NCI-H1694 treated with DMSO at 0.1 percent for 48 hours (cell line): Measurements from ENCODE around the gene MYBPC1.

ENCODE experiments used
- DNase-seq: peaks from one replicate; lab custom pipeline; 2025; lab: John Stamatoyannopoulos, UW

The MYBPC1 gene

GRCh38 chr12:101694986-101695385 is 100.2 kb downstream of the MYBPC1 start:
- DNase-seq: no peak

DNA sequence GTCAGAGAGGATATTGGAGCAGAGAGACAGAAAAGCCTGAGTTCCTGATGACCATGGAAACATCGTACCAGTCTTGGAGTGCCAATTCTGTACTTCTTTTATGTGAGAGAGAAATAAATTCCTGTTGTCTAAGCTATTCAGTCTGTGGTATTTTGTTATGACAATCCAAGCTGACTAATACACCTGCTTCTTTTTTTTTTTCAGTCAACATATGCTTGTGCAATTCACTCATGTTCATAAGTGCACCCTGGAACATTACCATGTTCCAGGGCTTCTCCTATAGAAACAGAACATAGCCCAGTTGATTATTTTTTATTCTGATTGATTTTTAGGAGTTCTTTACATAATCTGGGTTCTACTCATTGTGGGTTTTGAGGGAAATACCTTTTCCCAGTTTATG is 100.9 kb downstream of the MYBPC1 start:
- no peak for DNase-seq

DNA sequence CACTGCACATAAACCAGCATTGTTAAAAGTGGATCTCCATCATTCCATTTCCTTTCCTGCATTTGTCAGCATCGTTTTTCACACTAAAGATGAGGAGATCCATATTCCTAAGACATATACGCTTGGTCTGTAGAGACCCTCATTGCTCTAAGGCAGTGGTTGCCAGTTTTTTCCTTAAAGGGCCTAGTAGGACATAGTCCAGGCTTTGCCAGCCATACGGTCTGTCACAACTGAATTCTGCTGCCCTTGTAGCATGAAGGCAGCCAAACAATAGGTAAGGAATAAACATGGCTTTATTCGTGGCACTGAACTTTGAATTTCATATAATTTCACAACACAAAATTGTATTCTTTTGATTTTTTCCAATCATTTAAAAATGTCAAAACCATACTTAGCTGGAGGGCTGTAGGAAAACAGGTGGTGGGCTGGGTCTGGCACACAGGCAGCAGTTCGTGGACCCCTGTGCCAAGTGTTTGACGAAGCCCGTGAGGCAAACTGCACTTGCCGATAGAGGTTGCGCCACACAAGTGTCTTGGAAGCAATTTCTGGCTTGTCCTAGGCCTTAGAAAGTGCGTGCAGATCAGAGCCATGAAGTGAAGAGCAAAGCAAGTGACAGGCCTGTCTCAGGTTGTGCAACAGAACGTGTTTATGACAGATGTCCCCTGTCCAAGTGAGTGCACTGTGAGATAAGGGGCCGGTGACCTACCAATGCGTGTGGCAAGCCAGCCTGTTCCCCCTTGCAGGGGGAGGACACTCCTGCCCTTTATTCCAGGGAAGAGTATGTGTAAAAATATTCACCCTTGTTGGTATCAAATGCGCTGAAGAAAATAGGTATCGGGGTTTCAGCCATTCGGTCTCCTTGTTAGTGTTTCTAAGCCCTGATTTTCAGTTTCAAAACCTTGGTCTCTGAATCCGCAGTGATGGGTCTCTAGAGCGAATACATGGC is 101.8 kb downstream of the MYBPC1 start:
- peak; percentile 45 for DNase-seq

GRCh38 chr12:101697197-101697929 is 102.6 kb downstream of the MYBPC1 start, which contains the start of gene CHPT1:
Gene CHPT1, plus strand, starts transcription at chr12:101697640. Its CDS starts 222 bp downstream, at chr12:101697862.
- peak; percentile 12 for DNase-seq

DNA sequence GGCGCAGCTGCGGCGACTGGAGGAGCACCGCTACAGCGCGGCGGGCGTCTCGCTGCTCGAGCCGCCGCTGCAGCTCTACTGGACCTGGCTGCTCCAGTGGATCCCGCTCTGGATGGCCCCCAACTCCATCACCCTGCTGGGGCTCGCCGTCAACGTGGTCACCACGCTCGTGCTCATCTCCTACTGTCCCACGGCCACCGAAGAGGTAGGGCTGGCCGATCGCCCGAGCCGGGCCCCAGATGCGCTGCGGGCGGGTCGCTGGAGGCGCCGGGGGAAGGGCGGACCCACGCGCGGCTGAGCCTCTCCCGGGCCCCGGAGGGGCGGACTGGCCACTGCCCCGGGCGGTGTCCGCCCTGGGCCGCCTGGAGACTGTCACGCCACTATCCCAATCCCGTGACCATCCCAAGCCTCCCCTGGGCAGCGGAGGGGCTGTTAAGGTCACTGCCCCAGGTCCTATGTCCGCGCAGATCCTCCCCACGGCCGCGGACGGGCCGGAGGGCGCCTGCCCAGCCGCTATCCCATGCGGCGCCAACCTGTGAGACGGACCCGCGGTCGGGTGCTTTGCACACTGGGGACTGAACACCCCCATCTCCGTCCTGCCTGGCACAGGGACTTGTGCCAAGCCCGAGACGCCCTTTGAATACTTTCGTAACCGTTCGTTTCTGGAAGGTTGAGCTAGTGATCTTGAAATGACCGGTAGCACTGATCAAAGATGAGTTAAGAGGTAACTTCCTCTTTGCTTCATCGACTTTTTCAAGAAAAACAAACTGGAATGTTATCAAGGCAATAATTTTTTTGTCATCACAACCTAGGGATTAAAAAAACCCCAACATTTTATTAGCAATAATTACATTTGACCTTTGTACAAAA is 103.4 kb downstream of the MYBPC1 start:
- no peak for DNase-seq

DNA sequence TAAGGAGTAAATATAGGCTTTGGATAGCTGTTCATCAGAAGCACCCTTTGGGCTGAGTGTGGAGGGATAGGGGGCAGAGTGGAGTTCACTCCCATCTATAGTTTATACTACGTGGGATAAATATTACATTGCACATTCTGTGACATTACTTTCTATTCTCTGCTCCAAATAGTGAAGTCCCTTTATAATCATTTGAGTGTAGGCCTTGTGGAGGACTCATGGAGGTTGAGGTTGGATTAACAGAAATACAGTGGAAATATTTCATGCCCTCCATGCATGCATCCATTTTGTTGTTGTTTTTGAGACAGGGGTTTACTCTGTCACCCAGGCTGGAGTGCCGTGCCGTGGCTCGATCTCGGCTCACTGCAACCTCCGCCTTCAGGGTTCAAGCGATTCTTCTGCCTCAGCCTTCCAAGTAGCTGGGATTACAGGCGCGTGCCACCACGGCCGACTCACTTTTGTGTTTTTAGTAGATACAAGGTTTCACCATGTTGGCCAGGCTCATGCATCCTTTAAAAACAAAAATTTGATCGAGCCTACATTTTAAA is 104.1 kb downstream of the MYBPC1 start:
- peak; percentile 25 for DNase-seq

- DNase-seq: no peak
Measured at GRCh38 chr12:101700299-101700820, 105.6 kb downstream of the MYBPC1 start.

GRCh38 chr12:101703487-101703886 is 108.7 kb downstream of the MYBPC1 start:
- DNase-seq: no peak

GRCh38 chr12:101706403-101706802 is 111.6 kb downstream of the MYBPC1 start:
- DNase-seq: no peak

DNA sequence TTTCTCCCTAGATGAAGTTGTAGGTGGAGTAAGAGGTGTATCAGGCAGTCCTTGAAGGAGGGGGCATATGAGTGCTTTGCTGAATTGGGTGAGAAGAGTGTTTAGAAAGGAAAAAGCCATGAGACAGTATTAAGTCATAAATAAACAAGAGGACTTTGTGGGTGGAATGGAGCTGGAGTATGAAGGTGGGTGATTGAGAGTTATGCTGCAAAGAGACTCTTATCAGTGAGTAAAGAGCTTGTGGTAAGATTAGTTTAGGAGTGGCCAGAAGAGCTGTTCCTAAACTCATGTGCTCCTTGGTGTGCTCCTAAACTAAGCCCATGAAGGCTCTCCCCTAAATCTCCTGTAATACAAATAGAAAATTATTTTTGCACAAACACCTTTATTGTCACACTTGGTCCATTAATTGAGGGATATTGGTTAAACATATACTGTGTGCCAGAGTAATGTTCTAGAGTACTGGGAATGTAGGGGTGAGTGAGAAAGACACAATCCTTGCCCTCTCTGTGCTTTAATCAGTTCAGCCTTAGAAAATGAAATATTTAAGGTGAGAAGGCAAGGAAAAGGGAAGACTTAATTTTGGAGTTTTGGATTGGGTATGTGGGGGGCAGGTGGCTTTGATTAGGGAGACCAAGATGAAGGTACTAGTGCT is 112.5 kb downstream of the MYBPC1 start:
- DNase-seq: no peak

DNA sequence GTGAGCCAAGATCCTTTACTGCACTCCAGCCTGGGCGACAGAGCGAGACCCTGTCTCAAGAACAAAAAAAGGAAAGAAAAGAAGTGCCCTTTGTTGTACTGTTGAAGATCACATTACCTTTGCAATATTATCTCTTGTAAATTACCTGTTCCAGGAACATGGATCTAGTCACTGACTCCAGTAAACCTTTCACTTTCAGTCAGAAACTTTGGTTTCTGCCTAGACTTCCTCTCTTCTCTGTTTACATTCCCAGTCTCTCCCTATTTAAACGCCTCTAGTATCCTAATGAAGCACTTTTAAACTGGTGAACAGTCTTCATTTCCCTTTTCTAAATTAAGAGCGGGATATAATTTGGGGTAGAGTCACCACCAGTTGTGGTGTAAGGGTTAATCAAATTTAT is 115.5 kb downstream of the MYBPC1 start:
- DNase-seq: no peak

- DNase-seq: no peak
Measured at GRCh38 chr12:101713059-101713682, 118.4 kb downstream of the MYBPC1 start.

GRCh38 chr12:101713930-101714329 is 119.2 kb downstream of the MYBPC1 start:
- no peak for DNase-seq

DNA sequence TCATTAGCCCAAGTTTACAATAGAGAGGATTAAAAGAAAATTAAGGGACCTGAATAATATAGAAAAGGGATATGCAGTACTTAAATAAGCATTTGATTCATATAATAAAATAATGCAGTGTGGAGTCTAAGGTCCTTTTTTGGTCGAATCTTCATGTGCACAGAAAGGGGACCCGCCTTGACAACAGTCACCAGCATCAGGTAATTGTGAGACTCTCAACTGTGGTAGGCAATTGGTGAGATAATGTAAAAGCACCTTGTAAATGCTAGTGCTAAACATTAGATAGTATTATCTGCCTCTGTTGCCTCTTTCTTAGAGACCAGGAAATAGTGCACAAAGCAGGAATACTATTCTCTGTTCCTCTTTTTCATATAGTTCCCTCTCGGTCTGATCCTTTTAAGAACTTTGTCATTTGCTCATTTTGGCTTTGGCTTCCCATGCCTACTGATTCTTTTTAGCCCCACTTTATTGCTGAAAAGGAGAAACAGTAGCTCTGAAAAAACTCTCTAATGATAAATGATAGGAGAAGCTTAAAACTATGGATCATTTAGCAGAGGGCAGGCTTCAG is 120.2 kb downstream of the MYBPC1 start:
- DNase-seq: no peak

- DNase-seq: no peak
Measured at GRCh38 chr12:101719566-101719965, 124.8 kb downstream of the MYBPC1 start.

DNA sequence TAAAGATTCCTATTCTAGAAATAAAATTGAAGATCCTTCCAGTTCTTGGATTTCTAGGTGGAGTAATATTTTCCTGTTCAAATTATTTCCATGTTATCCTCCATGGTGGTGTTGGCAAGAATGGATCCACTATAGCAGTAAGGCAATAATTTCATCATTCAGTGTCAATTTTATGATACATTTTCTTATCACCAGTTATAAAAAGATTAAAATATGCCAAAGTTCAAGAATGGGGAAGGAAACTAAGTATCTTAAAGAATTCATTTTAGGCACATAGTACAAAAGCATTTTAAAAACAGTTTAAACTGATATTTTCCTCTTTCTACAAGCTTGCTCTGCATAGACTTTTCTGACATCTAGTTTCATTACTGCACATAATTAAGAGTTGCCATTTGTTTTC is 125.3 kb downstream of the MYBPC1 start:
- no peak for DNase-seq

- no peak for DNase-seq
Measured at GRCh38 chr12:101722392-101722791, 127.6 kb downstream of the MYBPC1 start.

DNA sequence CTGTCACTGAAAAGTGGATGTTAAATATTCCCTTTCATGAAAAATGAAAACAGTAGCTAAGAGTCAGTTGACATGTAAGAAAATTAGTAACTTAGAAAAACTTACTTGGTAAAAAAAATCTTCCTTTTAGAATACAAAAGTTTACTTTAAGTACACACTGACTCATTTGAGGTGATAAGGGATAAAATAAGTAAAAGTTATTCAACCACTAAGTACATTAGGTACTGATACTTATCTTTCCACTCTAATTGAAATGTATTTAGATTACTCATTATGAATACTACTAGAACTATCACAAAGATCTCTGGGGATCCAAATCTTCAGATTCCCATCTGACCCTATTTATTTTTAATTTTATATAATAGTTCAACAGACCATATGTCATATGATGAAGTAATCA is 132.3 kb downstream of the MYBPC1 start:
- DNase-seq: no peak

- DNase-seq: no peak
Measured at GRCh38 chr12:101729842-101730241, 135.1 kb downstream of the MYBPC1 start.

DNA sequence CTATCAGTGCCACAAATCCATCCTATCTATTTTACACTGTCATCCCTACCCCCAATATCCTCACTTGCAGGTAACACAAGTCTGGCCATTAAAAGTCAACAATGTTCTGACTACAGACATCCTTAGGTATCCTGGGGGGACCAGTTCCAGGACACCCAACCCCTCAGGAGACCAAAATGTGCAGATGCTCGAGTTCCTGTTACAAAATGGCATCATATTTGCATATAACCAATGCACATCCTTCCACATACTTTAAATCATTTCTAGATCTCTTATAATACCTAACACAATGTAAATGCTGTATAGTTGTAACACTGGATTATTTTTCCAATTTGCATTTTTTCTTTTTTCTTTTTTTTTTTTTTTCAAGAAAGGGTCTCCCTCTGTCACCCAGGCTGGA is 137.5 kb downstream of the MYBPC1 start:
- no peak for DNase-seq
